Caco-2 (cell line): Measurements from ENCODE around the gene TNRC6A. TPM values are rescaled to one million over a fixed set of nuclear protein-coding genes. Genes with fewer than 3 reads are reported as not detected.

Experiments
- BruUV-seq: library from RNA; stranded (reverse); fragments of 400-500 nt; replicated peaks from 2 replicates; lab custom pipeline; 2021; lab: Mats Ljungman, UMichigan
- CTCF ChIA-PET: fragments of 300-600 bp; sonication (Branson Sonifier 250); formaldehyde crosslinking; loops from one replicate; lab custom pipeline; 2022; ENCODE audit warnings: antibody characterized with exemption; lab: Charles Lee
- POLR2A ChIA-PET: fragments of 300-600 bp; sonication (Branson Sonifier 250); formaldehyde crosslinking; loops from one replicate; lab custom pipeline; 2022; ENCODE audit warnings: antibody characterized with exemption; lab: Charles Lee
- DNase-seq, 2 experiments: peaks; one replicate each; pipeline versions ENCODE4 v3.0.0 to v3.0.0-alpha.2; 2020 to 2022
- H3K27me3 ChIP-seq: replicated peaks from 2 replicates; pipeline ENCODE4 v1.6.0; 2011; ENCODE audit warnings: low read length; ENCODE audit not compliant: control insufficient read depth, insufficient read depth
- H3K36me3 ChIP-seq: 2 replicates; pipeline ENCODE4 v1.5.1; 2011; ENCODE audit warnings: low read length; ENCODE audit not compliant: control insufficient read depth, insufficient read depth
- H3K4me1 ChIP-seq: fragments of 250-450 bp; sonication (Bioruptor Pico); 2 replicates; pipeline ENCODE4 v1.5.1; 2020; ENCODE audit warnings: mild to moderate bottlenecking
- H3K4me3 ChIP-seq: 2 replicates; pipeline ENCODE4 v1.5.1; 2011; ENCODE audit warnings: low read depth, mild to moderate bottlenecking, control low read depth, low read length
- H3K9me3 ChIP-seq: fragments of 250-450 bp; sonication (Bioruptor Pico); 2 replicates; pipeline ENCODE4 v1.5.1; 2020; ENCODE audit warnings: mild to moderate bottlenecking, moderate library complexity
- H3K27ac Mint-ChIP-seq: one replicate; pipeline ENCODE4 v1.8.0; 2022; ENCODE audit warnings: mixed read lengths; ENCODE audit not compliant: unreplicated experiment
- H3K27me3 Mint-ChIP-seq: one replicate; pipeline ENCODE4 v1.8.0; 2022; ENCODE audit warnings: mixed read lengths; ENCODE audit not compliant: insufficient read depth, unreplicated experiment
- H3K36me3 Mint-ChIP-seq: one replicate; pipeline ENCODE4 v1.8.0; 2022; ENCODE audit warnings: mild to moderate bottlenecking, mixed read lengths; ENCODE audit not compliant: insufficient read depth, unreplicated experiment
- H3K4me1 Mint-ChIP-seq: one replicate; pipeline ENCODE4 v1.8.0; 2022; ENCODE audit warnings: low read depth, mixed read lengths; ENCODE audit not compliant: unreplicated experiment
- H3K4me3 Mint-ChIP-seq: one replicate; pipeline ENCODE4 v1.8.0; 2022; ENCODE audit warnings: mild to moderate bottlenecking, moderate library complexity, mixed read lengths; ENCODE audit not compliant: unreplicated experiment
- H3K9me3 Mint-ChIP-seq: one replicate; pipeline ENCODE4 v1.8.0; 2022; ENCODE audit warnings: mixed read lengths; ENCODE audit not compliant: unreplicated experiment
- intact Hi-C: fragments of 100-400 bp; cut with micrococcal nuclease; formaldehyde crosslinking; loops from one replicate; pipeline ENCODE4 v1.10.0; 2022; ENCODE audit not compliant: unreplicated experiment
- total RNA-seq: library from RNA; stranded (reverse); gene quantifications from 2 replicates; pipeline ENCODE4 v1.2.3, GENCODE V29; 2022
- TF ChIP-seq, protein P1 (sequence below), 2 experiments: fragments of 200-600 bp in 1 of 2; IDR thresholded peaks; 1 replicate in 1 of 2; 2 replicates in 1 of 2; pipeline versions ENCODE4 v1.5.1 to v1.8.0; 2011 to 2022; ENCODE audit warnings: antibody characterized with exemption in 1 of 2, control low read depth in 1 of 2, inconsistent platforms in 1 of 2, low read depth in 1 of 2, low read length in 1 of 2, mild to moderate bottlenecking in 1 of 2, moderate library complexity in 1 of 2; ENCODE audit not compliant: insufficient read depth in 1 of 2, severe bottlenecking in 1 of 2, unreplicated experiment in 1 of 2

The TNRC6A gene
- total RNA-seq, 1 experiment from 2014 or later: 43.7 TPM

GRCh38 chr16:24683847-24684493 lies 45.5 kb upstream of the TNRC6A start:
- BruUV-seq: no TSS peak
- H3K4me3 ChIP-seq: no peak overlapping the region
- CTCF ChIA-PET: interaction anchor here (0.6 kb wide), 1 partner anchor 180 kb away, joined by 3 read pairs; no protein-coding TSS in a partner anchor
- no peak overlapping the region for H3K27ac Mint-ChIP-seq
- no peaks in the 10 kb centered on the region for H3K36me3 ChIP-seq
- H3K4me1 Mint-ChIP-seq: peaks cover 10% of the 10 kb centered on the region
- H3K4me1 ChIP-seq: peaks cover 9% of the 10 kb centered on the region; the same call in 1 of the 2 replicates
- DNase-seq: no peak
- H3K4me3 Mint-ChIP-seq: no peak overlapping the region
- intact Hi-C loops: loop anchor here (10.0 kb wide), 1 partner anchor 89 kb away; no protein-coding TSS in a partner anchor
- POLR2A ChIA-PET: no interaction called here
- no peaks in the 10 kb centered on the region for H3K36me3 Mint-ChIP-seq
- H3K9me3 ChIP-seq: no peaks in the 10 kb centered on the region
- TF ChIP-seq, protein P1, sequence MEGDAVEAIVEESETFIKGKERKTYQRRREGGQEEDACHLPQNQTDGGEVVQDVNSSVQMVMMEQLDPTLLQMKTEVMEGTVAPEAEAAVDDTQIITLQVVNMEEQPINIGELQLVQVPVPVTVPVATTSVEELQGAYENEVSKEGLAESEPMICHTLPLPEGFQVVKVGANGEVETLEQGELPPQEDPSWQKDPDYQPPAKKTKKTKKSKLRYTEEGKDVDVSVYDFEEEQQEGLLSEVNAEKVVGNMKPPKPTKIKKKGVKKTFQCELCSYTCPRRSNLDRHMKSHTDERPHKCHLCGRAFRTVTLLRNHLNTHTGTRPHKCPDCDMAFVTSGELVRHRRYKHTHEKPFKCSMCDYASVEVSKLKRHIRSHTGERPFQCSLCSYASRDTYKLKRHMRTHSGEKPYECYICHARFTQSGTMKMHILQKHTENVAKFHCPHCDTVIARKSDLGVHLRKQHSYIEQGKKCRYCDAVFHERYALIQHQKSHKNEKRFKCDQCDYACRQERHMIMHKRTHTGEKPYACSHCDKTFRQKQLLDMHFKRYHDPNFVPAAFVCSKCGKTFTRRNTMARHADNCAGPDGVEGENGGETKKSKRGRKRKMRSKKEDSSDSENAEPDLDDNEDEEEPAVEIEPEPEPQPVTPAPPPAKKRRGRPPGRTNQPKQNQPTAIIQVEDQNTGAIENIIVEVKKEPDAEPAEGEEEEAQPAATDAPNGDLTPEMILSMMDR (IDR thresholded peaks at IDR 0.05; ENCODE audit: insufficient read depth in 1 of 2, low read depth in 1 of 2, low read length in 1 of 2, severe bottlenecking in 1 of 2, unreplicated experiment in 1 of 2): no peak
- H3K27me3 ChIP-seq: no peaks in the 10 kb centered on the region
- H3K27me3 Mint-ChIP-seq: no peaks in the 10 kb centered on the region
- peaks cover 10% of the 10 kb centered on the region for H3K9me3 Mint-ChIP-seq

- TF ChIP-seq, protein P1 (IDR thresholded peaks at IDR 0.05; ENCODE audit: insufficient read depth in 1 of 2, low read depth in 1 of 2, low read length in 1 of 2, severe bottlenecking in 1 of 2, unreplicated experiment in 1 of 2): no peak
- Mint-ChIP-seq H3K36me3 (no peaks in the 10 kb centered on the region), H3K9me3 (peaks cover 10% of the 10 kb centered on the region), H3K27ac (peak overlapping the region; percentile 81), H3K4me1 (peaks cover 10% of the 10 kb centered on the region), H3K4me3 (peak overlapping the region; percentile 38), H3K27me3 (no peaks in the 10 kb centered on the region)
- ChIA-PET CTCF (no interaction called here), POLR2A (no interaction called here)
- Histone ChIP-seq H3K9me3 (no peaks in the 10 kb centered on the region), H3K4me1 (peaks cover 9% of the 10 kb centered on the region; the same call in 1 of the 2 replicates), H3K27me3 (no peaks in the 10 kb centered on the region), H3K36me3 (no peaks in the 10 kb centered on the region), H3K4me3 (no peak overlapping the region)
- intact Hi-C loops: loop anchor here (10.0 kb wide), 1 partner anchor 91 kb away; no protein-coding TSS in a partner anchor
- no TSS peak for BruUV-seq
- peak; percentile 68 to 76 for DNase-seq
Observed at GRCh38 chr16:24685539-24686432, 43.7 kb upstream of the TNRC6A start.

- no TSS peak for BruUV-seq
- peaks cover 9% of the 10 kb centered on the region; the same call in 1 of the 2 replicates for H3K4me1 ChIP-seq
Observed at GRCh38 chr16:24686678-24687077, 42.8 kb upstream of the TNRC6A start.

More at GRCh38 chr16:24686678-24687077, 42.8 kb upstream of the TNRC6A start:
- TF ChIP-seq, protein P1 (IDR thresholded peaks at IDR 0.05; ENCODE audit: insufficient read depth in 1 of 2, low read depth in 1 of 2, low read length in 1 of 2, severe bottlenecking in 1 of 2, unreplicated experiment in 1 of 2): no peak
- intact Hi-C loops: loop anchor here (10.0 kb wide), 1 partner anchor 92 kb away; no protein-coding TSS in a partner anchor
- Mint-ChIP-seq H3K27ac (peak overlapping the region; percentile 81), H3K4me3 (no peak overlapping the region), H3K36me3 (no peaks in the 10 kb centered on the region), H3K27me3 (no peaks in the 10 kb centered on the region), H3K9me3 (peaks cover 10% of the 10 kb centered on the region), H3K4me1 (peaks cover 10% of the 10 kb centered on the region)
- H3K36me3 ChIP-seq: no peaks in the 10 kb centered on the region
- no peak for DNase-seq
- ChIA-PET POLR2A (no interaction called here), CTCF (interaction anchor here (1.2 kb wide), 1 partner anchor 12 kb away, joined by 4 read pairs; no protein-coding TSS in a partner anchor)
- no peak overlapping the region for H3K4me3 ChIP-seq
- no peaks in the 10 kb centered on the region for H3K9me3 ChIP-seq
- H3K27me3 ChIP-seq: no peaks in the 10 kb centered on the region
